ENCODE results near the gene CA6. TPM values are rescaled to one million over a fixed set of nuclear protein-coding genes. Genes with fewer than 3 reads are reported as not detected.
"Not testable (repeated sequence)": the region's sequence is repeated elsewhere in the genome, so short reads cannot be mapped to it uniquely, and the experiment has no call there.

CA6 gene
- total RNA-seq, 4 donors from 2014 or later = not detected

- H3K36me3 ChIP-seq = no peaks in the 10 kb centered on the region
- TF ChIP-seq CTCF (IDR thresholded peaks at IDR 0.05) (no peak), EP300 (IDR thresholded peaks at IDR 0.05) (no peak), POLR2A (IDR thresholded peaks at IDR 0.05) (no peak)
- 59 to 66% methylated on average over 8 of the region's 8 CpGs for WGBS, 2 donors
- H3K9me3 ChIP-seq = peaks cover 0 to 9% (median 0%) of the 10 kb centered on the region in 4 donors
- no peak for DNase-seq (ENCODE audit: low spot score in 2 of 2)
- H3K4me3 ChIP-seq = no peak overlapping the region
- H3K27ac ChIP-seq = no peak overlapping the region
- H3K27me3 ChIP-seq = no peaks in the 10 kb centered on the region
- peaks cover 0 to 4% (median 0%) of the 10 kb centered on the region in 4 donors for H3K4me1 ChIP-seq
These were observed 18.3 kb downstream of the CA6 start for GRCh38 chr1:8963963-8964362.

- no peak for DNase-seq (ENCODE audit: low spot score in 2 of 2)
- Histone ChIP-seq H3K9me3 (peaks cover 0 to 10% (median 0%) of the 10 kb centered on the region in 4 donors), H3K4me1 (peaks cover 0 to 4% (median 0%) of the 10 kb centered on the region in 4 donors), H3K27ac (no peak overlapping the region), H3K4me3 (no peak overlapping the region), H3K27me3 (no peaks in the 10 kb centered on the region), H3K36me3 (no peaks in the 10 kb centered on the region)
- WGBS, 2 donors = 92 to 95% methylated on average over 16 of the region's 16 CpGs
- TF ChIP-seq EP300 (IDR thresholded peaks at IDR 0.05) = no peak
- TF ChIP-seq CTCF (IDR thresholded peaks at IDR 0.05) = no peak
- TF ChIP-seq POLR2A (IDR thresholded peaks at IDR 0.05) = no peak
These were observed 19.6 kb downstream of the CA6 start for GRCh38 chr1:8965121-8965820.

GRCh38 chr1:8966606-8967005 is 20.9 kb downstream of the CA6 start:
- no peak overlapping the region for H3K27ac ChIP-seq
- 95 to 99% methylated on average over 4 of the region's 4 CpGs for WGBS, 2 donors
- H3K36me3 ChIP-seq = no peaks in the 10 kb centered on the region
- peaks cover 0 to 7% (median 0%) of the 10 kb centered on the region in 4 donors for H3K9me3 ChIP-seq
- H3K4me1 ChIP-seq = peaks cover 0 to 4% (median 0%) of the 10 kb centered on the region in 4 donors
- no peak overlapping the region for H3K4me3 ChIP-seq
- no peak for DNase-seq (ENCODE audit: low spot score in 2 of 2)
- H3K27me3 ChIP-seq = no peaks in the 10 kb centered on the region
- TF ChIP-seq POLR2A (IDR thresholded peaks at IDR 0.05) = no peak
- no peak for TF ChIP-seq EP300 (IDR thresholded peaks at IDR 0.05)
- TF ChIP-seq CTCF (IDR thresholded peaks at IDR 0.05) = no peak

GRCh38 chr1:8968902-8969301 is 23.2 kb downstream of the CA6 start:
- not testable (repeated sequence) for DNase-seq (ENCODE audit: low spot score in 2 of 2); H3K27ac ChIP-seq; H3K36me3 ChIP-seq; H3K4me3 ChIP-seq; H3K27me3 ChIP-seq; H3K9me3 ChIP-seq; H3K4me1 ChIP-seq
- 90 to 92% methylated on average over 9 of the region's 9 CpGs for WGBS, 2 donors

GRCh38 chr1:8969937-8970336 is 24.3 kb downstream of the CA6 start:
- Histone ChIP-seq H3K27ac (no peak overlapping the region), H3K9me3 (peaks cover 0 to 7% (median 0%) of the 10 kb centered on the region in 4 donors), H3K4me3 (no peak overlapping the region), H3K36me3 (no peaks in the 10 kb centered on the region), H3K4me1 (no peaks in the 10 kb centered on the region), H3K27me3 (no peaks in the 10 kb centered on the region)
- WGBS, 2 donors = 92 to 94% methylated on average over 7 of the region's 7 CpGs
- DNase-seq (ENCODE audit: low spot score in 2 of 2) = no peak
- TF ChIP-seq CTCF (IDR thresholded peaks at IDR 0.05) (no peak), EP300 (IDR thresholded peaks at IDR 0.05) (no peak), POLR2A (IDR thresholded peaks at IDR 0.05) (no peak)

Data from tibial nerve (tissue), 4 donors.